Cardiac fibroblast (primary cell): ENCODE data around the gene BTN2A1.
"Not testable (repeated sequence)": the region's sequence is repeated elsewhere in the genome, so short reads cannot be mapped to it uniquely, and the experiment has no call there.

ENCODE experiments used
- DNase-seq, 2 donors: peaks; one replicate each; pipeline versions ENCODE4 v3.0.0 to v3.0.0-alpha.2; 2010; ENCODE audit warnings: low read depth in 2 of 2
- H3K4me3 ChIP-seq, 2 donors: replicated peaks in 1 of 2; 1 replicate in 1 of 2; 2 replicates in 1 of 2; pipeline ENCODE4 v1.5.1; 2011; ENCODE audit warnings: low read depth in 2 of 2, low read length in 2 of 2, mild to moderate bottlenecking in 2 of 2, moderate library complexity in 1 of 2
- TF ChIP-seq, protein P1 (sequence below): IDR thresholded peaks from one replicate; pipeline ENCODE4 v1.5.1; 2011; ENCODE audit warnings: low read depth, mild to moderate bottlenecking, low read length, inconsistent platforms

BTN2A1 gene

DNA sequence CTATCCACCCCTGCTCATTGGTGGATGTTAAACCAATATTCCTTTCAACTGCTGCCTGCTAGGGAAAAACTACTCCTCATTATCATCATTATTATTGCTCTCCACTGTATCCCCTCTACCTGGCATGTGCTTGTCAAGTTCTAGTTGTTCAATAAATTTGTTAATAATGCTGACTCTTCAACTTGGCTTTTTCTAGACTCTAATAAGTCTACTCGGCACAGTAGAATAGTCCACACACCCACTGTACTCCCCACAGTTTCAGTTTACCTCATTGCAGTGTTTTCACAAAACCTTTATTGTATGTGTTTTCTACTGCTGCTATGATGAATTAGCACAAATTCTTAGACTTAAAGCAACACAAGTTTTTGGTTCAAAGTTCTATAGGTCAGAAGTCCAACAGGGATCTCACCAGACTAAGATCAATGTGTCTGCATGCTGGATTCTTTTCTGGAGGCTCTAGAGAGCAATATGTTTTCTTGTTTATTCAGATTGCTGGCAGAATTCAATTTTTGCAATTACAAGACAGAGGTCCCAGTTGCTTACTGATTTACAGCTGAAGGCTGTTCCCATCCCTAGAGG lies 42.6 kb upstream of the BTN2A1 start:
- TF ChIP-seq, protein P1, sequence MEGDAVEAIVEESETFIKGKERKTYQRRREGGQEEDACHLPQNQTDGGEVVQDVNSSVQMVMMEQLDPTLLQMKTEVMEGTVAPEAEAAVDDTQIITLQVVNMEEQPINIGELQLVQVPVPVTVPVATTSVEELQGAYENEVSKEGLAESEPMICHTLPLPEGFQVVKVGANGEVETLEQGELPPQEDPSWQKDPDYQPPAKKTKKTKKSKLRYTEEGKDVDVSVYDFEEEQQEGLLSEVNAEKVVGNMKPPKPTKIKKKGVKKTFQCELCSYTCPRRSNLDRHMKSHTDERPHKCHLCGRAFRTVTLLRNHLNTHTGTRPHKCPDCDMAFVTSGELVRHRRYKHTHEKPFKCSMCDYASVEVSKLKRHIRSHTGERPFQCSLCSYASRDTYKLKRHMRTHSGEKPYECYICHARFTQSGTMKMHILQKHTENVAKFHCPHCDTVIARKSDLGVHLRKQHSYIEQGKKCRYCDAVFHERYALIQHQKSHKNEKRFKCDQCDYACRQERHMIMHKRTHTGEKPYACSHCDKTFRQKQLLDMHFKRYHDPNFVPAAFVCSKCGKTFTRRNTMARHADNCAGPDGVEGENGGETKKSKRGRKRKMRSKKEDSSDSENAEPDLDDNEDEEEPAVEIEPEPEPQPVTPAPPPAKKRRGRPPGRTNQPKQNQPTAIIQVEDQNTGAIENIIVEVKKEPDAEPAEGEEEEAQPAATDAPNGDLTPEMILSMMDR = no peak
- no peak for DNase-seq

DNA sequence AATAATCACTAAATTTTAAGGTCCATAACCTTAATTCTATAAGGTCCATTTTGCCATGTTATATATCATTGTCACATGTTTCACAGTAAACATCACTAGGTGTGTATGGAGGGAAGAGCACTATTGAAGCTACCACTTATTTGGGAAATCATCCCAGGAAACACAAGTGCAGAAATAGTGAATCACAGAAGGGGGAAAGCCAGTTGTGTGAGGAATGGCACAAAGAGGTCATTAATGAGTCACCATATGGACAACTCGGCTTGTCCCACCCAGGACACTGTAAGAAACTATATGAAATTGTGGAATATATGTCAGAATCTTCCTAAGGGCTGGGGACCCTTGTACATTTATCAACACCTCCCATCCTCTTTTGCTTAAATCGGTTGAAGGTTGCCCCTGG lies 42.0 kb upstream of the BTN2A1 start:
- TF ChIP-seq, protein P1 = no peak
- DNase-seq = peak in 1 of 2 donors; percentile 15
- H3K4me3 ChIP-seq = no peak overlapping the region

More for the DNA sequence above, 42.6 kb upstream of the BTN2A1 start:
- no peak overlapping the region for H3K4me3 ChIP-seq

DNA sequence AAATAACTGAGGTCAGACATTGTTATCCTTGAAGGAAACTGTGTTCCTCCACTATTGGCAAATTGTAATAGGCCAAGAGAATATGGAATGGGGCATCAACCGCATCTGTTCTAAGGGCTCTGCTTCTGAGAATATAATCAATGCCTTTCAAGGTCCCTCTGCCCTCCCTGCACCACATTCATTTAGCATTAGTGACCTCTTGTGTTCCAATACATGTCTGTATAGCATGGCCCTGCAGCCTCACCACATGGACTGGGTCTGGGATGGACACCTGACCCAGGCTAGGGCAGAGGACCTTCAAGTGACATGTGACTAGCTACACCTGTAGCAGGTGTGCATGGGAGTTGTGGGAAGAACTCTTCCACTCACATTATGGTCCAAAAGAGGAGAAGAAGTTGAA lies 41.5 kb upstream of the BTN2A1 start:
- TF ChIP-seq, protein P1 = no peak
- no peak overlapping the region for H3K4me3 ChIP-seq
- DNase-seq = no peak

DNA sequence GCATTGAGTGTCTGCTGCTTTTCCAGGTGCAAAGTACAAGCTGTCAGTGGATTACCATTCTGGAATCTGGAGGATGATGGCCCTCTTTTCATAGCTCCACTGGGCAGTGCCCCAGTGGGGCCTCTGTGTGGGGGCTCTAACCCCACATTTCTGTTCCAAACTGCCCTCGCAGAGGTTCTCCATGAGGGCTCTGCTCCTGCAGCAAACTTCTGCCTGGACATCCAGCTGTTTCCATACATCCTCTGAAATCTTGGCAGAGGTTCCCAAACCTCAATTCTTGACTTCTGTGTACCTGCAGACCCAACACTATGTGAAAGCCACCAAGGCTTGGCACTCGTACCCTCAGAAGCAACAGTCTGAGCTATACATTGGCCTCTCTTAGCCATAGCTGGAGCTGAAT lies 39.7 kb upstream of the BTN2A1 start:
- H3K4me3 ChIP-seq, DNase-seq: not testable (repeated sequence)

DNA sequence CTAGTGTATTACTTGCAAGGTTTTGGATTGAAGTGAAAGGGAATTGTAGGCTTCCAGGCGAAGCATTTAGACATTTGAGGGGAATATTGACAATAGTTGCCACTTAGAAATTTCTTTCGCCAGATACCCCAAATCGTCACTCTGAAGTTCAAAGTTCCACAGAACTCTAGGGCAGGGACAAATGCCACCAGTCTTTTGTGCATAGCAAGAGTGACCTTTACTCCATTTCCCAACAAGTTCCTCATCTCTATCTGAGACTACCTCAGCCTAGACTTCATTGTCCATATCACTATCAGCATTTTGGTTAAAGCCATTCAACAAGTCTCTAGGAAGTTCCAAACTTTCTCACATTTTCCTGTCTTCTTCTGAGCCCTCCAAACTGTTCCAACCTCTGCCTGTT lies 39.0 kb upstream of the BTN2A1 start:
- not testable (repeated sequence) for H3K4me3 ChIP-seq, DNase-seq

DNA sequence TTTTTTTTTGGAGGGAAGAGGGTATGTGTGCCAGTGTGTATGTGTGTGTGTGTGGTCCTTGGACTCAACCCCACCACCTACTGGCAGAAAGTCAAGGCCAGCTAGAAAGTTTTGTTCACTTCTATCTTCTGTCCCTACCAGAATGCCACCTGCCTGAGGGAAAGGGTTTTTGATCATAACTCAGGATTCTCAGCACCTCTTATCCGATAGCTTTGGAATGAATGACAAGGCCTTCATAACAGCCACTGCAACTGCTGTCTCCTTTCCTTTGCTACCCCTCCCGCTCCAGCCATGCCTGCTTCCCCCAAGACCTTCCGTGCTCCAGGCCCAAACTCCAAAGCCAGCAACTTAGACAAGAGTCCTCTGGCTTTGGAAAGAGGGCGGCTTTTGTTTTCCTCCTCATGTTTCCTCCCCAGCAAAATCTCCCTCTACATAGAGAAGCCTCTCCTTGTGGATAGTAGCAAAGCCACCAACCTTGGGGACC lies 37.0 kb upstream of the BTN2A1 start:
- TF ChIP-seq, protein P1 = peak; percentile 56
- peak overlapping the region in 1 of 2 donors; percentile 40 for H3K4me3 ChIP-seq
- DNase-seq = peak; percentile 46 to 52

DNA sequence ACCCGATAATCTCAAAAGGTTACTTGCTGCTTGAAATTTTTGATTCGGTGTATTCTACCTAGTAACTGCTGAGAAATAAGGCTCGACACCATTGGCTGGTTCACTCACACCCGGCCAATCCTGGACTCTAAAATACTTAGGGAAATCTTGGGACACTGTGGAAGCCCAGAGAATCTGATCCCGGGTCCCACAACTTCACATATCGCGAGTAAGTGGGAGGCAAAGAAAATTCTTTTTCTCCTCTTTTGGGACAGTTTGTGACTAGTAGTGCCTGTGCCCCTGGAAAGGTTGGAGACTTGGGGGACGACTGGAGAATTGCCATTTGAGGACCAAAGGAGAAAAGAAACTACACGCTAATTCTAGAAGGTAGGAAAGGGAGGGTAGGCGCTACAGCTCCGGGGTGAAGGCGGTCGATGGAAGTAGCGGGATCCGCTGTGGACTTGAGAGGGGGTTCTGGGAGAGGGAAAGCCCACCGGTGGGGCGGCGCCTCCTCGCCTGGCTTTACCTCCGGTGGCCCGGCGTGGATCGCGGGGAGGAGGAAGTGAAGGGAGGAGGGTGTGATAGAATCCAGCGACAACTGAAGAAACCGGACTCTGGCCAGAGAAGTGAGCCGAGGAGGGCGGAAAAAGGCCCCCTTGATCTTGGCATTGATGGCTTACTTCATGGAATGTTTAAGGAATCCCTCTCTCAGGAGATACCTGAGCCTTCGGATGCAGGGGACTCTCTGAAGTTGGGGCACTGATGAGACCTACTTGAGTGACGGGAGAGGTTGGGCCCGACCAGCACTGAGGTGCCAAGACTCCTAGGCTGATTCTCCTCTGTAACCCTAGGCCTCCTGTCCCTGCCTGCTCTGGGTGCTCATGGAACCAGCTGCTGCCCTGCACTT lies 36.3 kb upstream of the BTN2A1 start:
- peak; percentile 92 to 94 for DNase-seq
- TF ChIP-seq, protein P1 = no peak
- peak overlapping the region; percentile 71 to 73 for H3K4me3 ChIP-seq

DNA sequence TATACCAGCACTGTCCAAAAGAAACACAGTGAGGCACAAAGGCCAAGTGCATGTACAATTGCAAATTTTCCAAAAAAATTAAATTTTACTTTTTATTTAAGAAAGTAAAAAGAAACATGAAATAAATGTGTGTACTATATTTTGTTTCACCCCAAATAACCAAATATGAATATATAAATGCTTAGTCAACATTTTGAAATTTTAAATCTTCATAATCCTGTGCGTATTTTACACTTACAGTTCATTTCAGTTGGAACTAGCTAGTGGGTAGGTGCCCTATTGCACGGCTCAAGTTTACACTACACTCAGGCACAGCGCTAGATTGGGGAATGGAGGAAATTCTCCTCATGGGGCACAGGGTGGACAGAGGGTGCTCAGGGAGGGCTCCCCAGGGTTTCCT lies 35.4 kb upstream of the BTN2A1 start:
- H3K4me3 ChIP-seq = peak overlapping the region in 1 of 2 donors; percentile 71
- DNase-seq = no peak
- TF ChIP-seq, protein P1 = no peak
